Measurements from ENCODE around the gene ERC2. TPM values are rescaled to one million over a fixed set of nuclear protein-coding genes. Genes with fewer than 3 reads are reported as not detected.

Gene ERC2
- total RNA-seq, 1 donor from 2014 or later = 0.99 TPM

GRCh38 chr3:56003129-56003528, 465.1 kb downstream of the ERC2 start:
- H3K4me1 ChIP-seq = no peaks in the 10 kb centered on the region
- intact Hi-C loops (cut with micrococcal nuclease) = no loop called here
- TF ChIP-seq, protein P1, sequence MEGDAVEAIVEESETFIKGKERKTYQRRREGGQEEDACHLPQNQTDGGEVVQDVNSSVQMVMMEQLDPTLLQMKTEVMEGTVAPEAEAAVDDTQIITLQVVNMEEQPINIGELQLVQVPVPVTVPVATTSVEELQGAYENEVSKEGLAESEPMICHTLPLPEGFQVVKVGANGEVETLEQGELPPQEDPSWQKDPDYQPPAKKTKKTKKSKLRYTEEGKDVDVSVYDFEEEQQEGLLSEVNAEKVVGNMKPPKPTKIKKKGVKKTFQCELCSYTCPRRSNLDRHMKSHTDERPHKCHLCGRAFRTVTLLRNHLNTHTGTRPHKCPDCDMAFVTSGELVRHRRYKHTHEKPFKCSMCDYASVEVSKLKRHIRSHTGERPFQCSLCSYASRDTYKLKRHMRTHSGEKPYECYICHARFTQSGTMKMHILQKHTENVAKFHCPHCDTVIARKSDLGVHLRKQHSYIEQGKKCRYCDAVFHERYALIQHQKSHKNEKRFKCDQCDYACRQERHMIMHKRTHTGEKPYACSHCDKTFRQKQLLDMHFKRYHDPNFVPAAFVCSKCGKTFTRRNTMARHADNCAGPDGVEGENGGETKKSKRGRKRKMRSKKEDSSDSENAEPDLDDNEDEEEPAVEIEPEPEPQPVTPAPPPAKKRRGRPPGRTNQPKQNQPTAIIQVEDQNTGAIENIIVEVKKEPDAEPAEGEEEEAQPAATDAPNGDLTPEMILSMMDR (IDR thresholded peaks at IDR 0.05; ENCODE audit: borderline replicate concordance) = no peak
- H3K4me3 ChIP-seq = no peak overlapping the region
- peaks cover 15% of the 10 kb centered on the region for H3K27me3 ChIP-seq (ENCODE audit: low read depth)
- DNase-seq = no peak
- no peaks in the 10 kb centered on the region for H3K36me3 ChIP-seq
- H3K27ac ChIP-seq (replicated peaks) = no peak overlapping the region
- H3K9me3 ChIP-seq (replicated peaks) = no peaks in the 10 kb centered on the region

DNA sequence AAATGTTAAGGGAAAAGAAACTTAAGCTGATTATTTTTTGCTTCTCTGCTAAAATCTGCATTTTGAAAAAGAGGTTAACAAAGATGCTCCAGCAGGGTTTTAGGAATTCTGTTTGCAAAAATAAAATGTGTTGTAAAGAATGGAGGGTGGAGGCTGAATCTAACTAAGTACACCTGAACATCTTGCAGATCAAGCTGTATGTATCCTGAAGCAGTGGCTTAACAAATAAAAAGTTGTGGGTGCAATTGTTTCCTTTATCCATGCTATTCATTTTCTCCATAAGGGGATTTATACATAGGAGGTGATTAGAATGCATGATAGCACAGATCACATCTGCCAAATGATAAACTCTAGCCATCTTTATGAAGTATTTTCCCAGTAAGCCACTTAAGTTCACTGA, 466.3 kb downstream of the ERC2 start:
- no peak overlapping the region for H3K4me3 ChIP-seq
- TF ChIP-seq, protein P1 (IDR thresholded peaks at IDR 0.05; ENCODE audit: borderline replicate concordance) = no peak
- H3K27ac ChIP-seq (replicated peaks) = no peak overlapping the region
- H3K36me3 ChIP-seq = no peaks in the 10 kb centered on the region
- H3K4me1 ChIP-seq = no peaks in the 10 kb centered on the region
- no peaks in the 10 kb centered on the region for H3K9me3 ChIP-seq (replicated peaks)
- DNase-seq = no peak
- intact Hi-C loops (cut with micrococcal nuclease) = no loop called here
- H3K27me3 ChIP-seq (ENCODE audit: low read depth) = peaks cover 9% of the 10 kb centered on the region

GRCh38 chr3:56001537-56001936, 466.7 kb downstream of the ERC2 start:
- Histone ChIP-seq H3K36me3 (no peaks in the 10 kb centered on the region), H3K27me3 (ENCODE audit: low read depth) (peaks cover 14% of the 10 kb centered on the region), H3K9me3 (replicated peaks) (no peaks in the 10 kb centered on the region), H3K27ac (replicated peaks) (no peak overlapping the region), H3K4me1 (no peaks in the 10 kb centered on the region), H3K4me3 (no peak overlapping the region)
- TF ChIP-seq, protein P1 (IDR thresholded peaks at IDR 0.05; ENCODE audit: borderline replicate concordance) = no peak
- no peak for DNase-seq
- intact Hi-C loops (cut with micrococcal nuclease) = no loop called here

DNA sequence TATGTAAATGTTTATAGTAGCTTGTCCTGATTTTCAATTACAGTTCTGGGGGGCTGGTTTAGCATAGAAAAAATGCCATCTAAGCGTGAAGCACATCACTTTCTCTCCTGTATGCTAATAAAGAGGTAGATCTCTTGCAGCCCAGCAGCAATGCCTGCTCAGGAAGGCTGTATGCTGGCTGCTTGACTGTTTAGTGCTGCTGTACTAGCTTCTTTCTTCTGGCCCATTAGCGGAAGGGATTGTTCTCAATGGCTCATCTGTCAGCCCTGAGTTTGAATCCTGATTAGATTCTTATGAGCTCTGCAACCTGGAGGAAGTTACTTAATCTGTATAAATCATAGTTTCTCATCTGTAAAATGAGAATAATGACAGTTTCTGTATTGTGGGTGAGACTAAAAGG, 478.9 kb downstream of the ERC2 start:
- no peak overlapping the region for H3K4me3 ChIP-seq
- TF ChIP-seq, protein P1 (IDR thresholded peaks at IDR 0.05; ENCODE audit: borderline replicate concordance) = no peak
- no peaks in the 10 kb centered on the region for H3K4me1 ChIP-seq
- no peaks in the 10 kb centered on the region for H3K36me3 ChIP-seq
- H3K27ac ChIP-seq (replicated peaks) = no peak overlapping the region
- no peaks in the 10 kb centered on the region for H3K9me3 ChIP-seq (replicated peaks)
- H3K27me3 ChIP-seq (ENCODE audit: low read depth) = peaks cover 11% of the 10 kb centered on the region
- intact Hi-C loops (cut with micrococcal nuclease) = no loop called here
- no peak for DNase-seq

GRCh38 chr3:55988905-55989304, 479.4 kb downstream of the ERC2 start:
- Histone ChIP-seq H3K27me3 (ENCODE audit: low read depth) (peaks cover 11% of the 10 kb centered on the region), H3K4me1 (no peaks in the 10 kb centered on the region), H3K9me3 (replicated peaks) (no peaks in the 10 kb centered on the region), H3K27ac (replicated peaks) (no peak overlapping the region), H3K4me3 (no peak overlapping the region), H3K36me3 (no peaks in the 10 kb centered on the region)
- no peak for DNase-seq
- intact Hi-C loops (cut with micrococcal nuclease) = no loop called here
- TF ChIP-seq, protein P1 (IDR thresholded peaks at IDR 0.05; ENCODE audit: borderline replicate concordance) = no peak

GRCh38 chr3:55984626-55985025, 483.6 kb downstream of the ERC2 start:
- no peak for DNase-seq
- Histone ChIP-seq H3K4me1 (no peaks in the 10 kb centered on the region), H3K27ac (replicated peaks) (no peak overlapping the region), H3K27me3 (ENCODE audit: low read depth) (no peaks in the 10 kb centered on the region), H3K4me3 (no peak overlapping the region), H3K9me3 (replicated peaks) (no peaks in the 10 kb centered on the region), H3K36me3 (no peaks in the 10 kb centered on the region)
- TF ChIP-seq, protein P1 (IDR thresholded peaks at IDR 0.05; ENCODE audit: borderline replicate concordance) = no peak
- intact Hi-C loops (cut with micrococcal nuclease) = no loop called here
